Cardiac muscle cell (in vitro differentiated cells and primary cell): ENCODE results near the gene IL17RD. TPM values are rescaled to one million over a fixed set of nuclear protein-coding genes. Genes with fewer than 3 reads are reported as not detected.

Experiments
- DNase-seq, 2 donors: peaks; one replicate each; pipeline versions ENCODE4 v3.0.0 to v3.0.0-alpha.2; 2010 to 2017; ENCODE audit warnings: low read depth in 1 of 2, low spot score in 1 of 2
- H3K27ac ChIP-seq: fragments of 200-600 bp; sonication (generic); 2 replicates; pipeline ENCODE4 v1.5.1; 2016
- H3K27me3 ChIP-seq: fragments of 200-600 bp; sonication (generic); 2 replicates; pipeline ENCODE4 v1.6.0; 2016; ENCODE audit warnings: control low read depth
- H3K36me3 ChIP-seq: fragments of 200-600 bp; sonication (generic); 2 replicates; pipeline ENCODE4 v1.5.1; 2016; ENCODE audit warnings: control low read depth
- H3K4me1 ChIP-seq: fragments of 200-600 bp; sonication (generic); 2 replicates; pipeline ENCODE4 v1.8.1; 2017; ENCODE audit warnings: low read depth, mild to moderate bottlenecking, mixed run types
- H3K4me3 ChIP-seq: fragments of 200-600 bp; sonication (generic); 2 replicates; pipeline ENCODE4 v1.5.1; 2016; ENCODE audit warnings: mild to moderate bottlenecking
- H3K9me3 ChIP-seq: fragments of 200-600 bp; sonication (generic); 2 replicates; pipeline ENCODE4 v1.5.1; 2017; ENCODE audit warnings: low read depth, mild to moderate bottlenecking, control low read depth
- CTCF ChIP-seq: IDR thresholded peaks from 2 replicates; pipeline ENCODE4 v1.5.1; 2012; ENCODE audit warnings: low read depth, mild to moderate bottlenecking, low read length
- polyA plus RNA-seq: library from polyadenylated mRNA; unstranded; fragments of >200 nt; fragmentation: Nextera tagmentation; extraction: Ambion mirVana; gene quantifications from 2 replicates; pipeline ENCODE4 v1.2.1, GENCODE V29; 2016
- total RNA-seq: library from RNA; depleted of rRNA; stranded (reverse); fragments of >200 nt; gene quantifications from 2 replicates; pipeline ENCODE4 v1.2.3, GENCODE V29; 2016

IL17RD gene
- total and polyA plus RNA-seq, 2 experiments from 2014 or later, result 7.4 to 110 TPM

GRCh38 chr3:57184526-57184925, 19.4 kb upstream of the IL17RD start:
- DNase-seq, result peak in 1 of 2 donors; percentile 6
- no peak for TF ChIP-seq CTCF

GRCh38 chr3:57179580-57180410, 14.6 kb upstream of the IL17RD start:
- no peaks in the 10 kb centered on the region for H3K27me3 ChIP-seq
- H3K4me1 ChIP-seq, result peaks cover 4% of the 10 kb centered on the region
- peak; percentile 47 for TF ChIP-seq CTCF
- DNase-seq, result peak in 1 of 2 donors; percentile 46
- no peak overlapping the region for H3K4me3 ChIP-seq
- no peak overlapping the region for H3K27ac ChIP-seq
- no peaks in the 10 kb centered on the region for H3K9me3 ChIP-seq
- no peaks in the 10 kb centered on the region for H3K36me3 ChIP-seq

More at GRCh38 chr3:57184526-57184925, 19.4 kb upstream of the IL17RD start:
- Histone ChIP-seq H3K36me3 (no peaks in the 10 kb centered on the region), H3K27ac (no peak overlapping the region), H3K9me3 (no peaks in the 10 kb centered on the region), H3K27me3 (no peaks in the 10 kb centered on the region), H3K4me3 (no peak overlapping the region), H3K4me1 (peaks cover 4% of the 10 kb centered on the region)

GRCh38 chr3:57176045-57176444, 10.9 kb upstream of the IL17RD start:
- no peaks in the 10 kb centered on the region for H3K27me3 ChIP-seq
- no peak overlapping the region for H3K27ac ChIP-seq
- H3K4me3 ChIP-seq, result no peak overlapping the region
- no peak for DNase-seq
- no peaks in the 10 kb centered on the region for H3K9me3 ChIP-seq
- H3K4me1 ChIP-seq, result no peaks in the 10 kb centered on the region
- no peak for TF ChIP-seq CTCF
- H3K36me3 ChIP-seq, result no peaks in the 10 kb centered on the region

GRCh38 chr3:57173687-57174086, 8.5 kb upstream of the IL17RD start:
- Histone ChIP-seq H3K27ac (no peak overlapping the region), H3K4me1 (peaks cover 4% of the 10 kb centered on the region), H3K36me3 (no peaks in the 10 kb centered on the region), H3K27me3 (no peaks in the 10 kb centered on the region), H3K4me3 (no peak overlapping the region), H3K9me3 (no peaks in the 10 kb centered on the region)
- no peak for TF ChIP-seq CTCF
- no peak for DNase-seq

- TF ChIP-seq CTCF, result no peak
- no peaks in the 10 kb centered on the region for H3K9me3 ChIP-seq
- no peaks in the 10 kb centered on the region for H3K36me3 ChIP-seq
- DNase-seq, result no peak
- peaks cover 11% of the 10 kb centered on the region for H3K4me1 ChIP-seq
- H3K27me3 ChIP-seq, result no peaks in the 10 kb centered on the region
- H3K4me3 ChIP-seq, result no peak overlapping the region
- no peak overlapping the region for H3K27ac ChIP-seq
These were observed 5.8 kb upstream of the IL17RD start for GRCh38 chr3:57170946-57171345.
